Vein endothelial cell (primary cell): ENCODE data around the gene SNAPC1. TPM values are rescaled to one million over a fixed set of nuclear protein-coding genes. Genes with fewer than 3 reads are reported as not detected.

Experiments used
- total RNA-seq: library from RNA; depleted of rRNA; stranded (reverse); fragments of >200 nt; gene quantifications from 2 replicates; pipeline ENCODE4 v1.2.3, GENCODE V29; 2012

SNAPC1 gene, protein sequence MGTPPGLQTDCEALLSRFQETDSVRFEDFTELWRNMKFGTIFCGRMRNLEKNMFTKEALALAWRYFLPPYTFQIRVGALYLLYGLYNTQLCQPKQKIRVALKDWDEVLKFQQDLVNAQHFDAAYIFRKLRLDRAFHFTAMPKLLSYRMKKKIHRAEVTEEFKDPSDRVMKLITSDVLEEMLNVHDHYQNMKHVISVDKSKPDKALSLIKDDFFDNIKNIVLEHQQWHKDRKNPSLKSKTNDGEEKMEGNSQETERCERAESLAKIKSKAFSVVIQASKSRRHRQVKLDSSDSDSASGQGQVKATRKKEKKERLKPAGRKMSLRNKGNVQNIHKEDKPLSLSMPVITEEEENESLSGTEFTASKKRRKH
- total RNA-seq, result 17.8 and 39.8 TPM in 2 replicates

DNA sequence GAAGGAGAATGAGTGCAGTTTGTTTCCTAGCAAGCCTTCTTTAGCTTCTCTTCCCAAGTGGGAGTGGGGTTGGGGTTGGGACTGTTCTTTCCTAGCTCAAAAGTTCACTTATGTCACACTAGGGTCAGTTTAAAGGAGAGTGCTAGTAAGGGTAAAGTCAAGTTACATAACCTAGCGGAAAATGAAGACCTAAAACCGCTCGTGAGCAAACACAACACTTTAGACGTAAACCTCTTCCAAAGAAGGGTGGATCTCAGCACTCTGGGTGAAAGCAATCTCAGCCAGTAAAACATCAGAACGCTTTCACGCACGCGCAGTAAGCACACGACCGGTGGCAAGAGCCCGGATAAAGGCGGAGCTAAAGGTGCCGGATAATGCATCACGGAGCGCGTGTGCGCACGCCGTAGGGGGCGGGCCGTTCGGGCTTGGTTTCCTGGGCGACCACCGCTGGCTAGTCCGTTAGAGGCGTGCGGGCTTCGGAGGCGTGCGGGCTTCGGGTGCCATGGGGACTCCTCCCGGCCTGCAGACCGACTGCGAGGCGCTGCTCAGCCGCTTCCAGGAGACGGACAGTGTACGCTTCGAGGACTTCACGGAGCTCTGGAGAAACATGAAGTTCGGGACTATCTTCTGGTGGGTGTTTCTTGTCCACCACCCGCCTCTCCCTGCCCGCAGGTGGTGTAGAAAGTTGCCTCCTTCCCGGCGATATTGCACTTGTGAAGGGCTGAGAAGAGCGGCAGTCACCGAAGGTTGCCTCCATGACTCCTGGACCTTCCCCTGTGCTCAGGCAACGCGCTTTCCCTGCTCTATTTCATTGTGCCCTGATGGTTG, at the start of gene SNAPC1:
Gene SNAPC1 (plus strand): TSS at position 462 of the 828 bp plus-strand sequence. CDS start 41 bp downstream, at position 503.

DNA sequence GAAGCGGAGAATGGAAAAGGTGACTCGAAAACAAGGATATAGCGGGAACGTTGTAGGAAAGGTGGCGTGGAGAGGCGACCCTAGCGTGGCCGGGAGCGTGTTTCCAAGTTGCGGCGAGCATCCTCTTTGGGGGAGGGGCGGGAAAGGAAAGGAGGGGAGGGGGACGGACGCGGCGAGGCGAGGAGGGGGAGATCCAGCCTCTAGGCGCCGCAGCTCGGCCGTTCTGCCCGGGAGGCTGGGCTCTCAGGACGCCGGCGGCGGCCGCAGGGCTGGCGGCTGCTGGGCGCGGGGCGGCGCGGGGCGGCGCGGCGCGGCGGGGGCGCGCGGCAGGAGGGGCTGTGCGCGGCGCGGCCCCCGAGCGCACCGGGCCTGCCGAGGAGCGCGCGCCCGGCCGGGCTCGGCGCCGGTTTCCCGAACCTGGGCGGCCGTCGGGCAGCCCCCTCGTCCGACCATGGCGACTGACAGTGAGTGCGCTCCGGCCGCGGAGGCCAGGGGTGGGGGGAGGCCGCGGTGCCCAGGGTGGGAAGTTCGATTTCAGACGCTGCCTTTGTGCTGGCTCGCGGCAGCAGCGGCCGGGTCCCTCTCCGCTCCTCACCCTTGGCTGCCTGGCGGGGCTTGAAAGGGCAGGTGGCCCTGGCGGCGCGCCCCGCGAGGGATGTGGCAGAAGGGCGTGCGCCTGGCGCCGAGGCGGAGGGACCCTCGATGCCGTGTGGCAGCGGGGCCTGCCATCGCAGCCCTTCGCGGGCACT, 50.3 kb downstream of the SNAPC1 start, which contains the start of gene SYT16:
Gene SYT16 (plus strand): TSS at position 357 of the 749 bp plus-strand sequence.

Other genes starting within 250 kb of the SNAPC1 start
- 187 and 293 TPM in 2 replicates for gene HIF1A, start 66.9 kb upstream of the SNAPC1 start, total RNA-seq
- under 0.01 and 0.19 TPM in 2 replicates for gene SYT16, start 50.3 kb downstream of the SNAPC1 start, total RNA-seq